ENCODE measurements around the gene HLF. TPM values are rescaled to one million over a fixed set of nuclear protein-coding genes. Genes with fewer than 3 reads are reported as not detected.

Gene HLF
- total and polyA plus RNA-seq, 2 donors (not counting 3 experiments of a cell fraction or from before 2014, with no cell fraction given) = not detected

GRCh38 chr17:55299890-55300289 lies 35.1 kb downstream of the HLF start:
- Histone ChIP-seq H3K4me3 (replicated peaks in 1 of 3; ENCODE audit: insufficient read depth in 1 of 3, low read depth in 1 of 3, low read length in 3 of 3) (no peak overlapping the region), H4K20me1 (replicated peaks; ENCODE audit: control insufficient read depth, extremely low read depth, insufficient read depth, low read length) (no peaks in the 10 kb centered on the region), H3K4me2 (ENCODE audit: insufficient read depth, low read length) (no peak overlapping the region), H3K9me3 (replicated peaks; ENCODE audit: control insufficient read depth, insufficient read depth, low read length) (no peaks in the 10 kb centered on the region), H3K27ac (ENCODE audit: insufficient read depth, low read depth, low read length) (no peak overlapping the region), H3K9me1 (replicated peaks; ENCODE audit: control insufficient read depth, extremely low read depth, insufficient read depth, low read length) (no peaks in the 10 kb centered on the region), H3K4me1 (ENCODE audit: control insufficient read depth, extremely low read depth, insufficient read depth, low read length) (no peaks in the 10 kb centered on the region), H3K9ac (replicated peaks; ENCODE audit: extremely low read depth, insufficient read depth, low read length) (no peak overlapping the region), H2AFZ (ENCODE audit: low read depth, low read length) (no peak overlapping the region), H3K36me3 (ENCODE audit: control insufficient read depth in 2 of 2, extremely low read depth in 1 of 2, insufficient read depth in 2 of 2, low read length in 2 of 2) (no peaks in the 10 kb centered on the region), H3K27me3 (ENCODE audit: control insufficient read depth in 2 of 2, insufficient read depth in 2 of 2, low read length in 2 of 2) (peaks cover 0 to 3% of the 10 kb centered on the region in 2 experiments), H3K79me2 (ENCODE audit: control insufficient read depth, insufficient read depth, low read length) (no peaks in the 10 kb centered on the region)
- ChIA-PET CTCF (interaction anchor here (0.6 to 1.3 kb wide), 2 partner anchors 307 to 361 kb away, joined by 3 read pairs; no protein-coding TSS in a partner anchor), POLR2A (no interaction called here)
- TF ChIP-seq FOS (IDR thresholded peaks at IDR 0.05; ENCODE audit: borderline replicate concordance, insufficient read depth, low read length) (no peak), JUN (IDR thresholded peaks at IDR 0.05; ENCODE audit: borderline replicate concordance, insufficient read depth, insufficient read length, low read depth) (no peak), MYC (IDR thresholded peaks at IDR 0.05; ENCODE audit: low read depth, low read length) (no peak), MAX (IDR thresholded peaks at IDR 0.05; ENCODE audit: insufficient read depth, insufficient read length) (no peak), POLR2A (IDR thresholded peaks at IDR 0.05; ENCODE audit: low read depth, low read length) (no peak)
- BruUV-seq (replicated peaks) = no TSS peak
- intact Hi-C loops (cut with micrococcal nuclease) (no loop called here), dilution Hi-C loops (cut with MboI; ENCODE audit: extremely low pct_ligation_motif_present, low sequenced_read_pairs) (no loop called here)
- DNase-seq (ENCODE audit: low read depth, low spot score) = no peak
- no peak for FAIRE-seq

DNA sequence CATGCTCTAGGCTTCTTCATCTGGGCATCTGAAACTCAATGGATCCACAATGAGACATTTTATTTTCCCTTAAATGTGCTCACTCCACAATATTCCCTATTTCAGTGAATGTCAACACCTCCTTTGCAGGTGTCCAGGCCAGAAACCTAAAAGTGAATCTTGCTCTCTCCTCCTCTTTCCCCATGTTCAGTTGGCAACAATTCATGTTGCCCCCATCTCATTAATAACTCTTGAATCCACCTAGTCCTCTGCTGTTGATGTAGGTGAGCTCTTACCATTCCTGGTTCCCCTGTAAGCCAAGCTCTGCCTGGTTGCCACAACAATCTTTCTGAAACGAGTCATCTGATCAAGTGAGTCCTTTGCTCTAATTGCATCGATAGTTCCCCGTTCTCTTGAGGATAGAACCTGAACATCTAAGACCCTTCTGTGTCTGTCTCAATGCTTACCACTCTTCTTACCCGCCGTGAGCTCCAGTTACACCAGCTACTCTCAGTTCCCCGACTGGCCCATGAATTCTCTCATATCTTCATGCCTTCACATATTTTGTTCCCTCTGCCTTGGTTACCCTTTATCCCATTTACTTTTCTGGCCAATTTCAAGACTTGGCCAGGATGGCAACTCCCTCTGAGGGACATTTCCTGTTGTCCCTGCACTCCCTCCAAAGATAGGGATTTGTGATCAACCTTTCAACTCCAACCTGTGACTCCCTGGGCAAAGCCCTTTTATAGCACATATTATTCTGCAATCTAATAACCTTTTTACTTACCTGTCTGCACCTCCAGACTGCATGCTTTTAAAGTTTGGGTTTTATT lies 35.9 kb downstream of the HLF start:
- CTCF ChIA-PET = interaction anchor here (1.3 kb wide), 1 partner anchor 308 kb away, joined by 3 read pairs; no protein-coding TSS in a partner anchor

More for the DNA sequence above, 35.9 kb downstream of the HLF start:
- H3K9ac ChIP-seq (replicated peaks; ENCODE audit: extremely low read depth, insufficient read depth, low read length) = no peak overlapping the region
- no peaks in the 10 kb centered on the region for H3K36me3 ChIP-seq (ENCODE audit: control insufficient read depth in 2 of 2, extremely low read depth in 1 of 2, insufficient read depth in 2 of 2, low read length in 2 of 2)
- H3K4me1 ChIP-seq (ENCODE audit: control insufficient read depth, extremely low read depth, insufficient read depth, low read length) = no peaks in the 10 kb centered on the region
- intact Hi-C loops (cut with micrococcal nuclease) (no loop called here), dilution Hi-C loops (cut with MboI; ENCODE audit: extremely low pct_ligation_motif_present, low sequenced_read_pairs) (no loop called here)
- no peak overlapping the region for H2AFZ ChIP-seq (ENCODE audit: low read depth, low read length)
- H3K27me3 ChIP-seq (ENCODE audit: control insufficient read depth in 2 of 2, insufficient read depth in 2 of 2, low read length in 2 of 2) = peaks cover 0 to 3% of the 10 kb centered on the region in 2 experiments
- H3K79me2 ChIP-seq (ENCODE audit: control insufficient read depth, insufficient read depth, low read length) = no peaks in the 10 kb centered on the region
- no TSS peak for BruUV-seq (replicated peaks)
- POLR2A ChIA-PET = no interaction called here
- FAIRE-seq = no peak
- DNase-seq (ENCODE audit: low read depth, low spot score) = no peak
- H3K4me2 ChIP-seq (ENCODE audit: insufficient read depth, low read length) = no peak overlapping the region
- no peaks in the 10 kb centered on the region for H3K9me3 ChIP-seq (replicated peaks; ENCODE audit: control insufficient read depth, insufficient read depth, low read length)
- H3K27ac ChIP-seq (ENCODE audit: insufficient read depth, low read depth, low read length) = no peak overlapping the region
- no peaks in the 10 kb centered on the region for H3K9me1 ChIP-seq (replicated peaks; ENCODE audit: control insufficient read depth, extremely low read depth, insufficient read depth, low read length)
- no peak for TF ChIP-seq EZH2 (IDR thresholded peaks at IDR 0.05; ENCODE audit: borderline replicate concordance, low read depth, low read length, severe bottlenecking)
- TF ChIP-seq GATA2 (IDR thresholded peaks at IDR 0.05; ENCODE audit: insufficient read depth, insufficient read length, low read depth, low read length) = no peak
- no peak for TF ChIP-seq MAX (IDR thresholded peaks at IDR 0.05; ENCODE audit: insufficient read depth, insufficient read length)
- TF ChIP-seq JUN (IDR thresholded peaks at IDR 0.05; ENCODE audit: borderline replicate concordance, insufficient read depth, insufficient read length, low read depth) = no peak
- no peak for TF ChIP-seq MYC (IDR thresholded peaks at IDR 0.05; ENCODE audit: low read depth, low read length)
- TF ChIP-seq POLR2A (IDR thresholded peaks at IDR 0.05; ENCODE audit: low read depth, low read length) = no peak
- no peak for TF ChIP-seq POLR2AphosphoS5 (IDR thresholded peaks at IDR 0.05; ENCODE audit: insufficient read depth, low read depth, low read length)
- TF ChIP-seq CTCF (IDR thresholded peaks at IDR 0.05; ENCODE audit: extremely low read depth in 1 of 2, insufficient read depth in 1 of 2, low read depth in 1 of 2, low read length in 2 of 2) = no peak
- TF ChIP-seq FOS (IDR thresholded peaks at IDR 0.05; ENCODE audit: borderline replicate concordance, insufficient read depth, low read length) = no peak
- no peaks in the 10 kb centered on the region for H4K20me1 ChIP-seq (replicated peaks; ENCODE audit: control insufficient read depth, extremely low read depth, insufficient read depth, low read length)
- no peak overlapping the region for H3K4me3 ChIP-seq (replicated peaks in 1 of 3; ENCODE audit: insufficient read depth in 1 of 3, low read depth in 1 of 3, low read length in 3 of 3)

Measured in endothelial cell of umbilical vein (primary cell).